GM23338 (cell line): ENCODE data around the gene AP3M1. TPM values are rescaled to one million over a fixed set of nuclear protein-coding genes. Genes with fewer than 3 reads are reported as not detected.

Source experiments
- EZH2phosphoT487 ChIP-seq: fragments of 200-600 bp; sonication (generic); IDR thresholded peaks from one replicate; pipeline ENCODE4 v1.8.1; 2018; ENCODE audit warnings: antibody characterized with exemption; ENCODE audit not compliant: unreplicated experiment
- JUNB ChIP-seq: IDR thresholded peaks from one replicate; pipeline ENCODE4 v1.6.1; 2016; ENCODE audit warnings: antibody characterized with exemption; ENCODE audit not compliant: unreplicated experiment
- NANOG ChIP-seq: IDR thresholded peaks from 2 replicates; pipeline ENCODE4 v1.6.1; 2016; ENCODE audit warnings: antibody characterized with exemption, borderline replicate concordance
- POLR2AphosphoS5 ChIP-seq: IDR thresholded peaks from 2 replicates; pipeline ENCODE4 v1.6.1; 2016; ENCODE audit warnings: antibody characterized with exemption, low read depth
- STAT1 ChIP-seq: IDR thresholded peaks from one replicate; pipeline ENCODE4 v1.6.1; 2016; ENCODE audit warnings: antibody characterized with exemption; ENCODE audit not compliant: unreplicated experiment
- polyA plus RNA-seq: library from polyadenylated mRNA; unstranded; fragments of >200 nt; fragmentation: Nextera tagmentation; extraction: Ambion mirVana; gene quantifications from 2 replicates; pipeline ENCODE4 v1.2.1, GENCODE V29; 2016
- total RNA-seq: library from RNA; depleted of rRNA; stranded (reverse); fragments of >200 nt; shearing (Covaris generic); gene quantifications from 2 replicates; pipeline ENCODE4 v1.2.3, GENCODE V29; 2014
- TF ChIP-seq, protein P1 (sequence below): fragments of 250-450 bp; sonication (Bioruptor Pico); IDR thresholded peaks from 2 replicates; pipeline ENCODE4 v1.5.0; 2020; ENCODE audit warnings: mild to moderate bottlenecking, moderate library complexity
- TF ChIP-seq, protein P2 (sequence below), 2 experiments: fragments of 200-600 bp in 1 of 2; sonication (generic) in 1 of 2; conservative IDR thresholded peaks; 2 replicates each; pipeline versions ENCODE4 v1.5.1 to v1.6.1; 2016 to 2017; ENCODE audit warnings: antibody characterized with exemption in 2 of 2, low read depth in 2 of 2, mild to moderate bottlenecking in 2 of 2, moderate library complexity in 1 of 2

AP3M1 gene
- total and polyA plus RNA-seq, 2 experiments from 2014 or later = 13.8 to 41.7 TPM

DNA sequence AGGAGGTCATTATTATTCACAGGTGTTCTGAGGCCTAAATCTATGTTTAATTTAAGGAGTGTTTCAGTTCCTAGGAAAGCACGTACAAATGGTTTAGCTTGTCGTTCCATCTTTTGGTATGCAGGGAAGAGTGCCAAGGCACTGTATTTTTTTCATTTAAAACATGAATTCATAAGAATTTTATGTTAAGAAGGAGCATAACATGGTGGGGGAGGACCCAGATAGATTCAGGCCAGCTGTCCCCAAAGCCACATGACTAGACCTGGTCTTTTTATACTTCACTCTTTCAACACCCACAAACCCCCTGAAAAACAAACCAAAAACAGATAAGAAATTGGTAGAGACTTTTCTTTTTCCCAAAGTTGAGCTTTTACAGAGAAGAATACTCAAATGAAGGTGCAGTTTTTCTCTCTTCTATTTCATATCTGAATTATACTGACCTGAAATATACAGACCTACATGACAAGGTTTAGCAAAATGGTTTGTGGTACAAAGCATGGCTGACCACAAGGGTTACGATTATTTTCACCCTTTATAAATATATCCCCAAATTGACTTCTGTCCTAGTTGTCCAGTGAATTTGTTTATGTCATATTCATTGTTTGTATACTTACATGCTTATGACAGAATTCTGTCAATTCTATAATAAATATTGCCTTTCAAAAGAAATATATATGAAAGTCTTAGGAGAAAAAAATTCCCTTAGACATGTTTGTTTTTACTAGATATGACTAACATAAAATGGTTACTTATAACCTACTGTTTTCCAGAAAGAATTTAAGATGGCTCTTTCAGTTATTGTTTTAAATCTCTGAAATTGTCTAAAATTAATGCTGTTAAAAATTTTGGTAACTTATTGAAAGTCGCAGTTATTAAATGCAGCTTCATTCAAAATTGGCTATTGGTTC, 71.3 kb downstream of the AP3M1 start (continued):
- TF ChIP-seq, protein P1, sequence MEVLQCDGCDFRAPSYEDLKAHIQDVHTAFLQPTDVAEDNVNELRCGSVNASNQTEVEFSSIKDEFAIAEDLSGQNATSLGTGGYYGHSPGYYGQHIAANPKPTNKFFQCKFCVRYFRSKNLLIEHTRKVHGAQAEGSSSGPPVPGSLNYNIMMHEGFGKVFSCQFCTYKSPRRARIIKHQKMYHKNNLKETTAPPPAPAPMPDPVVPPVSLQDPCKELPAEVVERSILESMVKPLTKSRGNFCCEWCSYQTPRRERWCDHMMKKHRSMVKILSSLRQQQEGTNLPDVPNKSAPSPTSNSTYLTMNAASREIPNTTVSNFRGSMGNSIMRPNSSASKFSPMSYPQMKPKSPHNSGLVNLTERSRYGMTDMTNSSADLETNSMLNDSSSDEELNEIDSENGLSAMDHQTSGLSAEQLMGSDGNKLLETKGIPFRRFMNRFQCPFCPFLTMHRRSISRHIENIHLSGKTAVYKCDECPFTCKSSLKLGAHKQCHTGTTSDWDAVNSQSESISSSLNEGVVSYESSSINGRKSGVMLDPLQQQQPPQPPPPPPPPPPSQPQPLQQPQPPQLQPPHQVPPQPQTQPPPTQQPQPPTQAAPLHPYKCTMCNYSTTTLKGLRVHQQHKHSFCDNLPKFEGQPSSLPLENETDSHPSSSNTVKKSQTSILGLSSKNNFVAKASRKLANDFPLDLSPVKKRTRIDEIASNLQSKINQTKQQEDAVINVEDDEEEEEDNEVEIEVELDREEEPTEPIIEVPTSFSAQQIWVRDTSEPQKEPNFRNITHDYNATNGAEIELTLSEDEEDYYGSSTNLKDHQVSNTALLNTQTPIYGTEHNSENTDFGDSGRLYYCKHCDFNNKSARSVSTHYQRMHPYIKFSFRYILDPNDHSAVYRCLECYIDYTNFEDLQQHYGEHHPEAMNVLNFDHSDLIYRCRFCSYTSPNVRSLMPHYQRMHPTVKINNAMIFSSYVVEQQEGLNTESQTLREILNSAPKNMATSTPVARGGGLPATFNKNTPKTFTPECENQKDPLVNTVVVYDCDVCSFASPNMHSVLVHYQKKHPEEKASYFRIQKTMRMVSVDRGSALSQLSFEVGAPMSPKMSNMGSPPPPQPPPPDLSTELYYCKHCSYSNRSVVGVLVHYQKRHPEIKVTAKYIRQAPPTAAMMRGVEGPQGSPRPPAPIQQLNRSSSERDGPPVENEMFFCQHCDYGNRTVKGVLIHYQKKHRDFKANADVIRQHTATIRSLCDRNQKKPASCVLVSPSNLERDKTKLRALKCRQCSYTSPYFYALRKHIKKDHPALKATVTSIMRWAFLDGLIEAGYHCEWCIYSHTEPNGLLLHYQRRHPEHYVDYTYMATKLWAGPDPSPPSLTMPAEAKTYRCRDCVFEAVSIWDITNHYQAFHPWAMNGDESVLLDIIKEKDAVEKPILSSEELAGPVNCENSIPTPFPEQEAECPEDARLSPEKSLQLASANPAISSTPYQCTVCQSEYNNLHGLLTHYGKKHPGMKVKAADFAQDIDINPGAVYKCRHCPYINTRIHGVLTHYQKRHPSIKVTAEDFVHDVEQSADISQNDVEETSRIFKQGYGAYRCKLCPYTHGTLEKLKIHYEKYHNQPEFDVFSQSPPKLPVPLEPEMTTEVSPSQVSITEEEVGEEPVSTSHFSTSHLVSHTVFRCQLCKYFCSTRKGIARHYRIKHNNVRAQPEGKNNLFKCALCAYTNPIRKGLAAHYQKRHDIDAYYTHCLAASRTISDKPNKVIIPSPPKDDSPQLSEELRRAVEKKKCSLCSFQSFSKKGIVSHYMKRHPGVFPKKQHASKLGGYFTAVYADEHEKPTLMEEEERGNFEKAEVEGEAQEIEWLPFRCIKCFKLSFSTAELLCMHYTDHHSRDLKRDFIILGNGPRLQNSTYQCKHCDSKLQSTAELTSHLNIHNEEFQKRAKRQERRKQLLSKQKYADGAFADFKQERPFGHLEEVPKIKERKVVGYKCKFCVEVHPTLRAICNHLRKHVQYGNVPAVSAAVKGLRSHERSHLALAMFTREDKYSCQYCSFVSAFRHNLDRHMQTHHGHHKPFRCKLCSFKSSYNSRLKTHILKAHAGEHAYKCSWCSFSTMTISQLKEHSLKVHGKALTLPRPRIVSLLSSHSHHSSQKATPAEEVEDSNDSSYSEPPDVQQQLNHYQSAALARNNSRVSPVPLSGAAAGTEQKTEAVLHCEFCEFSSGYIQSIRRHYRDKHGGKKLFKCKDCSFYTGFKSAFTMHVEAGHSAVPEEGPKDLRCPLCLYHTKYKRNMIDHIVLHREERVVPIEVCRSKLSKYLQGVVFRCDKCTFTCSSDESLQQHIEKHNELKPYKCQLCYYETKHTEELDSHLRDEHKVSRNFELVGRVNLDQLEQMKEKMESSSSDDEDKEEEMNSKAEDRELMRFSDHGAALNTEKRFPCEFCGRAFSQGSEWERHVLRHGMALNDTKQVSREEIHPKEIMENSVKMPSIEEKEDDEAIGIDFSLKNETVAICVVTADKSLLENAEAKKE (CRISPR knock-in tag) = no peak
- TF ChIP-seq STAT1 = no peak
- no peak for TF ChIP-seq NANOG
- no peak for TF ChIP-seq EZH2phosphoT487
- TF ChIP-seq, protein P2, sequence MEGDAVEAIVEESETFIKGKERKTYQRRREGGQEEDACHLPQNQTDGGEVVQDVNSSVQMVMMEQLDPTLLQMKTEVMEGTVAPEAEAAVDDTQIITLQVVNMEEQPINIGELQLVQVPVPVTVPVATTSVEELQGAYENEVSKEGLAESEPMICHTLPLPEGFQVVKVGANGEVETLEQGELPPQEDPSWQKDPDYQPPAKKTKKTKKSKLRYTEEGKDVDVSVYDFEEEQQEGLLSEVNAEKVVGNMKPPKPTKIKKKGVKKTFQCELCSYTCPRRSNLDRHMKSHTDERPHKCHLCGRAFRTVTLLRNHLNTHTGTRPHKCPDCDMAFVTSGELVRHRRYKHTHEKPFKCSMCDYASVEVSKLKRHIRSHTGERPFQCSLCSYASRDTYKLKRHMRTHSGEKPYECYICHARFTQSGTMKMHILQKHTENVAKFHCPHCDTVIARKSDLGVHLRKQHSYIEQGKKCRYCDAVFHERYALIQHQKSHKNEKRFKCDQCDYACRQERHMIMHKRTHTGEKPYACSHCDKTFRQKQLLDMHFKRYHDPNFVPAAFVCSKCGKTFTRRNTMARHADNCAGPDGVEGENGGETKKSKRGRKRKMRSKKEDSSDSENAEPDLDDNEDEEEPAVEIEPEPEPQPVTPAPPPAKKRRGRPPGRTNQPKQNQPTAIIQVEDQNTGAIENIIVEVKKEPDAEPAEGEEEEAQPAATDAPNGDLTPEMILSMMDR (conservative IDR thresholded peaks at IDR 0.05; ENCODE audit: low read depth in 2 of 2) = no peak
- TF ChIP-seq JUNB = no peak
- no peak for TF ChIP-seq POLR2AphosphoS5
